GM19240 (cell line): ENCODE results near the gene FOSB.

ENCODE experiments used
- DNase-seq: peaks from one replicate; pipeline ENCODE4 v3.0.0; 2011; ENCODE audit warnings: low spot score; ENCODE audit not compliant: insufficient read length

The FOSB gene

DNA sequence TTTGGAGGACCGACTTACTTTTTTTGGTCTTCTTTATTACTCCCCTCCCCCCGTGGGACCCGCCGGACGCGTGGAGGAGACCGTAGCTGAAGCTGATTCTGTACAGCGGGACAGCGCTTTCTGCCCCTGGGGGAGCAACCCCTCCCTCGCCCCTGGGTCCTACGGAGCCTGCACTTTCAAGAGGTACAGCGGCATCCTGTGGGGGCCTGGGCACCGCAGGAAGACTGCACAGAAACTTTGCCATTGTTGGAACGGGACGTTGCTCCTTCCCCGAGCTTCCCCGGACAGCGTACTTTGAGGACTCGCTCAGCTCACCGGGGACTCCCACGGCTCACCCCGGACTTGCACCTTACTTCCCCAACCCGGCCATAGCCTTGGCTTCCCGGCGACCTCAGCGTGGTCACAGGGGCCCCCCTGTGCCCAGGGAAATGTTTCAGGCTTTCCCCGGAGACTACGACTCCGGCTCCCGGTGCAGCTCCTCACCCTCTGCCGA is 409 bp downstream of the FOSB start:
- no peak for DNase-seq

DNA sequence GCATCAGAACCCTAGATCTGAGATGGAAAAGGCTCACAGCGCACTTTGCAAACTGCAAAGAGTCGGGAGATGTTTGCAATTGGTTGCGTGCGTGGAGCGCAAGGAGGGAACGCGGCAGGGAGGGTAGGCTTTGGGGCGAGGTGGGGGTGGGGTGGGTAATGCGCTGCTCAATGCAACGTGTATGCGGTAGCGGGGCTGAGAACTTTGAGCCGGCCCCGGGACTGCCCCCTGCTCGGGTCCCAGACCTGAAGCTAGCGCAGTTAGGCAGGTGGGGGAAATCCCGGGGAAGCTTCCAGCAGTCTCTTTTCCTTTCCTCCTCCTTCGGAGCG is 971 bp downstream of the FOSB start:
- no peak for DNase-seq

DNA sequence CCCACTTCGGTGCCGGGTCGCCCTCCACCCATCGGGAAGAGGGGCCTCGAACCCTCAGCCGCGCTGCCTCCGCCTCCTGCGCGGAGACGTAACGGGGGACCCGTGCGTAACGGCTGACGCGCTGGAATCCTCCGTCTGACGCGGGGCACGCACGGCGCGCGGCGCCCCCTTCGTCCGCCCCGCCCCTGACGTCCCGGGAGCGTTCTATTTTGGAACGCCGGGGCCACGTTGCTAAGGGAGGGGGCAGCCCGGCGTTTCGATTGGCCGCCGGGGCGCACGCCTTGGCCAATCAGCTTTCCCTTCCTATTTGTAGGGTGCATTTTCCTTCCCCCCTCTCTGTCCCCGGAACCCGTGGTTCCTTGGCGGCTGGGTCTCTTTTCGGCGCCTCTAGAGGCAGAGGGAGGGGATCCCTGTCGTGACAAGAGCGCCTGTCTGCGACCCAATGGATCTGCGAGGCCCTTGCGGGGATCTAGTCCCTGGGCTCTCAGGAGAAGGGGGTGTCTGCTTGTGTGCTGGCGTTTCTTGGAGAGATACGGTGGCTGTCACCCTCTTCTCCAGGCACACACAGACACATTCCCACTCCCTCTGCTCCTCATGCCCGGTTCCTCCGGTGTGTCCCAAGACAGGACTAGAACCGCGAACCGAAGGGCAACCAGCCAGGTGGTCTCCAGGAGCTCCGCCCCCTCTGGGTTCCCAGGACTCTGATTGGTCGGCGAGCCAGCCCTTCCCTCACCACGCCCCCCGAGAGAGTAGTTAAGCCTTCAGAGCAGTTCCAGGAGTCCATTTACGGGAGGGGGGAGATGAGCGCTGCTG is 1.5 kb downstream of the FOSB start:
- peak; percentile 79 for DNase-seq

DNA sequence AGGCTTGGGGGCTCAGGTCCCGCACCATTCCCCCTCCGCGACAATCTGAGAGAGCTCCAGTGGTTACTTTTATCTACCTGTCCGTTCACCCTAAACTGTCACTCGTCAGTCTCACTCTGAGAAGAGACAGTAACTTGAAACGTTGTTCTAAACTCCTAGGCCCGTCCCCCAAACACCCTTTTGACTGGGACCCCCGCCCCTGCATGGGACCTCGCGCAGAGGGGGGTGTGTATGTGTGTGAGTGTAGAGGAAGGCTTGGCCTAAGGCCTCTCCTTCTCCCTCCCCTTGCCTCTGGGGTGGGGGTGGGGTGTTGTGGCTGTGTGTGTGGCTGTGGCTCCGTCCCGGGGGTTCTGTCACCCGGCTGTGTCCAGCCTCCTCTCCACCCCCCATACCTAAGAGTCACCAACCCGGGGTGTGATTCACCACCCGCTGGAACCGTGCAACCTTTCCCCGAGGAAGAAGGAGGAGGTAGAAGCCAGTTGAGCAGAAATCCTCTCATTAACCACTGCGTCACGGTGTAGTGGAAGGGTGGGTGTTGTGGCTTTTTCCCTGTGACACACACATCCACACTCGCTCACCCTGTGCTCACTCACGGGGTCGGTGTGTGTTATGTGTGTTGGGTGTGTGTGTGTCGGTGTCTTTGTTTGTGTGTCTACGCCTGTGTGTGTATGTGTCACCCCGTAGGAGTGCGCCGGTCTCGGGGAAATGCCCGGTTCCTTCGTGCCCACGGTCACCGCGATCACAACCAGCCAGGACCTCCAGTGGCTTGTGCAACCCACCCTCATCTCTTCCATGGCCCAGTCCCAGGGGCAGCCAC is 2.4 kb downstream of the FOSB start:
- DNase-seq: no peak

DNA sequence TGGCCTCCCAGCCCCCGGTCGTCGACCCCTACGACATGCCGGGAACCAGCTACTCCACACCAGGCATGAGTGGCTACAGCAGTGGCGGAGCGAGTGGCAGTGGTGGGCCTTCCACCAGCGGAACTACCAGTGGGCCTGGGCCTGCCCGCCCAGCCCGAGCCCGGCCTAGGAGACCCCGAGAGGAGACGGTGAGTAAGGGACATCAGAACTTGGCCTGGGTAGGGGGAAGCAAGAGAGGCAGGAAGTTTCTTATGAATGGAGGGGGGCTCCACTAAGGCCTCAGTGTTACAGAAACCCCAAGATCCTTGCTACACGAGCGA is 2.9 kb downstream of the FOSB start:
- no peak for DNase-seq

DNA sequence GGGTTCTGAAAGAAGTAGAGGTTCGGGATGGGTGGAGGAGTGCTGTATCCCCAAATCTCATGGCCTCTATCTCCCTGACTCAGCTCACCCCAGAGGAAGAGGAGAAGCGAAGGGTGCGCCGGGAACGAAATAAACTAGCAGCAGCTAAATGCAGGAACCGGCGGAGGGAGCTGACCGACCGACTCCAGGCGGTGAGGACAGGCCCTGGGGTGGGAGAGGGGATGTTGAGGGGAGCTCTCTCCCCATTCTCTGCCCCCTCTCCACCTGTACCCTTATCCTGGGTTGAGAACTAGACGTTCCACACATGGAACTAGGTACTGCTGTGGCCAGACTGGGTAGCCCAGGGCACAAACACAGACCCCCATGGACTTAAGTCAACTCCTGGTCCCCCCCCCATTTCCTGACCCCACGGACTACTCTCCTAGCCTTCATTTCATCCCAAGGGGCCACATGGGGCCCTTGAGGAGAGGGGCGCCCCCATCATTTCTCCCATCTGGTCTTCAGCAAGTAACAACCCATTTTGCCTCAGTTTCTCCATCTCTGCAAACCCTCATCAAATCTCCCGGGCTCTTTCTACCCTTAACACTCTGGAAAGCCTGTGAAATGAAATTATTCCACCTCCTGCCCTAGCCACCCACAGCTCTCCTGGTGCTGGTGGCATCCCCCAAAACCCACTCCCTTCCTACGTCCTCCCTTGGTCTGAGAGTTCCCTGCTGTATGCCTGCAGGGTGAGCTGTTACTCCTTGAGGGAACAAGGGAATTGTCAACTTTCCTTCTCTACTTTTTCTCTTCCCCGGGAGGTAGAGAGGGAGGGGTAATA is 3.5 kb downstream of the FOSB start:
- no peak for DNase-seq

DNA sequence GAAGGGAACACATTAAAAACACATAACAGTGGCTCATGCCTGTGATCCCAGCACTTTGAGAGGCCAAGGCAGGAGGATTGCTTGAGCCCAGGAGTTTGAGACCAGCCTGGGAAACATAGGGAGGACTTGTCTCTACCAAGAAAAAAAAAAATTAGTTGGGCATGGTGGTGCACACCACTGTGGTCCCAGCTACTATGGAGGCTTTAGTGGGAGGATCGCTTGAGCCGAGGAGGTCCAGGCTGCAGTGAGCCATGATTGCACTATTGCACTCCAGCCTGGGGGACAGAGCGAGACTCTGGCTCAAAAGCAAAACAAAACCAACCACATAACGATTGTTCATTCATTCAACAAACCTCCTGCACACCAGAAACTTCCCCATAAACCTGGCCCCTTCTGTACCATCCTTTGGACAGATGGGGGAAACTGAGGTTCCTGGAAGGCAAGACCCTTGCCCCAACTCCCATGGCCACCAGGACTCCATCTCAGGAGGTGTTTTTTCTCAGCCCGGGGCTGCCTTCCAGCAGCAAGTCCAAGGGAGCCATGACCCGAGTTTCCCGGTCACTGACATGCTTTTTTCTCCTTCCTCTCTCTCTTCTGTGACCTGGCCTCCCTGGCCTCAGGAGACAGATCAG is 4.3 kb downstream of the FOSB start:
- DNase-seq: no peak

DNA sequence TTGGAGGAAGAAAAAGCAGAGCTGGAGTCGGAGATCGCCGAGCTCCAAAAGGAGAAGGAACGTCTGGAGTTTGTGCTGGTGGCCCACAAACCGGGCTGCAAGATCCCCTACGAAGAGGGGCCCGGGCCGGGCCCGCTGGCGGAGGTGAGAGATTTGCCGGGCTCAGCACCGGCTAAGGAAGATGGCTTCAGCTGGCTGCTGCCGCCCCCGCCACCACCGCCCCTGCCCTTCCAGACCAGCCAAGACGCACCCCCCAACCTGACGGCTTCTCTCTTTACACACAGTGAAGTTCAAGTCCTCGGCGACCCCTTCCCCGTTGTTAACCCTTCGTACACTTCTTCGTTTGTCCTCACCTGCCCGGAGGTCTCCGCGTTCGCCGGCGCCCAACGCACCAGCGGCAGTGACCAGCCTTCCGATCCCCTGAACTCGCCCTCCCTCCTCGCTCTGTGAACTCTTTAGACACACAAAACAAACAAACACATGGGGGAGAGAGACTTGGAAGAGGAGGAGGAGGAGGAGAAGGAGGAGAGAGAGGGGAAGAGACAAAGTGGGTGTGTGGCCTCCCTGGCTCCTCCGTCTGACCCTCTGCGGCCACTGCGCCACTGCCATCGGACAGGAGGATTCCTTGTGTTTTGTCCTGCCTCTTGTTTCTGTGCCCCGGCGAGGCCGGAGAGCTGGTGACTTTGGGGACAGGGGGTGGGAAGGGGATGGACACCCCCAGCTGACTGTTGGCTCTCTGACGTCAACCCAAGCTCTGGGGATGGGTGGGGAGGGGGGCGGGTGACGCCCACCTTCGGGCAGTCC is 5.0 kb downstream of the FOSB start:
- DNase-seq: no peak

DNA sequence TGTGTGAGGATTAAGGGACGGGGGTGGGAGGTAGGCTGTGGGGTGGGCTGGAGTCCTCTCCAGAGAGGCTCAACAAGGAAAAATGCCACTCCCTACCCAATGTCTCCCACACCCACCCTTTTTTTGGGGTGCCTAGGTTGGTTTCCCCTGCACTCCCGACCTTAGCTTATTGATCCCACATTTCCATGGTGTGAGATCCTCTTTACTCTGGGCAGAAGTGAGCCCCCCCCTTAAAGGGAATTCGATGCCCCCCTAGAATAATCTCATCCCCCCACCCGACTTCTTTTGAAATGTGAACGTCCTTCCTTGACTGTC is 5.5 kb downstream of the FOSB start:
- DNase-seq: no peak

DNA sequence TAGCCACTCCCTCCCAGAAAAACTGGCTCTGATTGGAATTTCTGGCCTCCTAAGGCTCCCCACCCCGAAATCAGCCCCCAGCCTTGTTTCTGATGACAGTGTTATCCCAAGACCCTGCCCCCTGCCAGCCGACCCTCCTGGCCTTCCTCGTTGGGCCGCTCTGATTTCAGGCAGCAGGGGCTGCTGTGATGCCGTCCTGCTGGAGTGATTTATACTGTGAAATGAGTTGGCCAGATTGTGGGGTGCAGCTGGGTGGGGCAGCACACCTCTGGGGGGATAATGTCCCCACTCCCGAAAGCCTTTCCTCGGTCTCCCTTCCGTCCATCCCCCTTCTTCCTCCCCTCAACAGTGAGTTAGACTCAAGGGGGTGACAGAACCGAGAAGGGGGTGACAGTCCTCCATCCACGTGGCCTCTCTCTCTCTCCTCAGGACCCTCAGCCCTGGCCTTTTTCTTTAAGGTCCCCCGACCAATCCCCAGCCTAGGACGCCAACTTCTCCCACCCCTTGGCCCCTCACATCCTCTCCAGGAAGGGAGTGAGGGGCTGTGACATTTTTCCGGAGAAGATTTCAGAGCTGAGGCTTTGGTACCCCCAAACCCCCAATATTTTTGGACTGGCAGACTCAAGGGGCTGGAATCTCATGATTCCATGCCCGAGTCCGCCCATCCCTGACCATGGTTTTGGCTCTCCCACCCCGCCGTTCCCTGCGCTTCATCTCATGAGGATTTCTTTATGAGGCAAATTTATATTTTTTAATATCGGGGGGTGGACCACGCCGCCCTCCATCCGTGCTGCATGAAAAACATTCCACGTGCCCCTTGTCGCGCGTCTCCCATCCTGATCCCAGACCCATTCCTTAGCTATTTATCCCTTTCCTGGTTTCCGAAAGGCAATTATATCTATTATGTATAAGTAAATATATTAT is 6.1 kb downstream of the FOSB start:
- no peak for DNase-seq

DNA sequence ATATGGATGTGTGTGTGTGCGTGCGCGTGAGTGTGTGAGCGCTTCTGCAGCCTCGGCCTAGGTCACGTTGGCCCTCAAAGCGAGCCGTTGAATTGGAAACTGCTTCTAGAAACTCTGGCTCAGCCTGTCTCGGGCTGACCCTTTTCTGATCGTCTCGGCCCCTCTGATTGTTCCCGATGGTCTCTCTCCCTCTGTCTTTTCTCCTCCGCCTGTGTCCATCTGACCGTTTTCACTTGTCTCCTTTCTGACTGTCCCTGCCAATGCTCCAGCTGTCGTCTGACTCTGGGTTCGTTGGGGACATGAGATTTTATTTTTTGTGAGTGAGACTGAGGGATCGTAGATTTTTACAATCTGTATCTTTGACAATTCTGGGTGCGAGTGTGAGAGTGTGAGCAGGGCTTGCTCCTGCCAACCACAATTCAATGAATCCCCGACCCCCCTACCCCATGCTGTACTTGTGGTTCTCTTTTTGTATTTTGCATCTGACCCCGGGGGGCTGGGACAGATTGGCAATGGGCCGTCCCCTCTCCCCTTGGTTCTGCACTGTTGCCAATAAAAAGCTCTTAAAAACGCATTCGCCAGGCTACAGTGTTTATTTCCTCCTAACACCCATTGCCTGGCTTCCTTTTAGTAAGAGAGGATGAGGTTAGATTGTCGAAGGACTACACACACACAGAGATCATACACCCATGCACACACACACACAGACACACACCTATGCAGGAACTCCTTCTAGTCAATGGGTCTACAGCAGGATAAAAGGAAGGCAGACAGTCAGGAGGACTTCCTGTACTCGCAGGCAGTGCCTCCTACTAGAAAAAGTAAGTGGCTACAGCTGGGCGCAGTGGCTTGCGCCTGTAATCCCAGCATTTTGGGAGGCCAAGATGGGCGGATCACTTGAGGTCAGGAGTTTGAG is 7.1 kb downstream of the FOSB start:
- DNase-seq: no peak

DNA sequence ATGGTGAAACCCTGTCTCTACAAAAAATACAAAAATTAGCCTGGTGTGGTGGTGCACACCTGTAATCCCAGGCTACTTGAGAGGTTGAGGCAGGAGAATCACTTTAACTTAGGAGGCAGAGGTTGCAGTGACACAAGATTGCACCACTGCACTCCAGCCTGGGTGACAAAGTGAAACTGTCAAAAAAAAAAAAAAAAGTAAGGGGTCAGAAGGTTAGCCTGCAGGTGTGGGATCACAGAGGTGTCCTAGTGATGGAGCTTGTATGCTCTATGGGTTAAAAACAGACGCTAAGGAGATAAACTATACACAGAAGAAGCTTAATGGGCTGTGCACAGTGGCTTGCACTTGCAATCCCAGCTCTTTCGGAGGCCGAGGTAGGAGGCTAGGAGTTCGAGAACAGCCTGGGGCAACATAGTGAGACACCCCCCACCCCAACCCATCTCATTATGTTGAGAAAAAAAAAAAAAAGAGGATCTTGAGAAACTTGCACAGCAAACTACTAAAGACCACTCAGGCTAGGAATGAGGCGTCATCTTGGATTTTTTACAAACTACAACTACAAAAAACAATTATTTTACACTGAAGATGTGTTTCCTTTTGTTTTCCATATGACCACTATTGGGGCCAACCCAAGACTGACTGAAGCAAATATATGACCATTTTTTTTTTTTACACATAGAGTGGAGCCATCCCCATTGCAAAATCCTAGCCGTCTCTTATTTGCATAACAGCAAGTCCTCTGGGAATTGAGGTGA is 7.9 kb downstream of the FOSB start:
- no peak for DNase-seq

DNA sequence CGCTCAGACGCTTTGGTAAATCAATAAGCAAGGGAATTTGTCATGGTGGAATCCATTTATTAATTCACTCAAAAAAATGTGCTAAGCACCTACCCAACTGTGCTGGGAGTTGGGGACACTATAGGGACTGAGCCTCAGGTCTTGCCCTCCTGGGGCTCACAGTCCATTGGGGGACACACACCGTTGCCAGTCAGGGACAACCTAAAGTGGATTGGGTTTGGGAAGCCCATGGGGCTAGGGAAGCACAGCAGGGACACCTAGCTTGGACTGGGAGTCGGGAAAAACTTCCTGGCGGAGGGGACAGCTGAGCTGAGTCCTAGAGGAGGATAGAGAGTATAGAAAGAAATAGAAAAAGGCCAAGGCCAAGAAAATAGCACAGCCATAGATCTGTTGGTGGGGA is 8.5 kb downstream of the FOSB start:
- no peak for DNase-seq

DNA sequence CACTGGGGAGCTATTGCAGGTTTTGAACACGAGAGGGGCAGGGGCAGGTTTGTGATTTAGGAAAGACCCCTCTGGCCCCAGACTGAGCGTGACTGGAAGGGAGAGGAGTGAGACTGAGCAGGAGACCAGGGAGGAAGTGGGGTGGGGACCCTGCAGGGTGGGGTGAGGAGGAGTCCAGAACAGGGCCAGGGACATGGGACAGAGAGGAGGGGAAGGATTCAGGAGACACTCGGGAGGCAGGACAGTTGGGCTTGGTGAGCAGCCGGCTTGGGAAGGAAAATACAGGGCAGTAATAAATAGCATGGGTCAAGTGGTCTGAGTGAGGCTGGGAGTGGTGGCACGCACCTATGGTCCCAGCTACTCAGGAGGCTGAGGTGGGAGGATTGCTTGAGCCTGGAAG is 9.4 kb downstream of the FOSB start:
- no peak for DNase-seq

DNA sequence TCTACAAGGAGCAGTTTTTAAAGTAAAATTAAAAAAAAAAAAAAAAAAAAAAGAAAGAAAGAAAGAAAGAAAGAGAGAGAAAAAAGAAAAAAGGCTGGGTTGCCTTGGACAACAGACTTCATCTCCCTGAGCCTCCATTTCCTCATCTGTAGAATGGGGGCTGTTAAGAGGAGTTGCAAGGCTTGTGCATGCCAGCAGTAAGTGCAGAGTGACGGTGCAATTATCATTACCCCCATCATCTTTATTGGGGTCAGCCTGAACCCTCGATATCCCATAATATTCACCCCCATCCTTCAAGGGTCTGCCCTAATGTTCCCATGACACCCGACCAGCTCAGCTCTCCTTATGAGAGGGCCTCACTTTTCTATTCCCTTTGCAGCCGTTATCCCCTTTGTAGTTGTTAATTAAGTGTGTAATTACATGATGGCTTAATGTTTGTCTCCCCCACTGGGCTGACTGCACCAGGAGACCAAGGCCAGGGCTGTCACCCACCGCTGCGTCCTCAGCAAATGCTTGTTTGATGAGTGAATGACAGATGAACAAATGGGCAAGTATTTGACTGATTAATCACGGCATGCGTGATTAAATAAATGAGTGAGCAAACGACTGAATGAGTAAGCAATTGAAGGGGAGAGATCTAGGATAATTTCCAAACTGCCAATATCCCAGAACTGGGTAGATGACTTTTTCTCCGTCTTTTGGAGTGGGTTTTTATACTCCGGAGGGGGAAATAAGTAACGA is 10.1 kb downstream of the FOSB start:
- DNase-seq: no peak

DNA sequence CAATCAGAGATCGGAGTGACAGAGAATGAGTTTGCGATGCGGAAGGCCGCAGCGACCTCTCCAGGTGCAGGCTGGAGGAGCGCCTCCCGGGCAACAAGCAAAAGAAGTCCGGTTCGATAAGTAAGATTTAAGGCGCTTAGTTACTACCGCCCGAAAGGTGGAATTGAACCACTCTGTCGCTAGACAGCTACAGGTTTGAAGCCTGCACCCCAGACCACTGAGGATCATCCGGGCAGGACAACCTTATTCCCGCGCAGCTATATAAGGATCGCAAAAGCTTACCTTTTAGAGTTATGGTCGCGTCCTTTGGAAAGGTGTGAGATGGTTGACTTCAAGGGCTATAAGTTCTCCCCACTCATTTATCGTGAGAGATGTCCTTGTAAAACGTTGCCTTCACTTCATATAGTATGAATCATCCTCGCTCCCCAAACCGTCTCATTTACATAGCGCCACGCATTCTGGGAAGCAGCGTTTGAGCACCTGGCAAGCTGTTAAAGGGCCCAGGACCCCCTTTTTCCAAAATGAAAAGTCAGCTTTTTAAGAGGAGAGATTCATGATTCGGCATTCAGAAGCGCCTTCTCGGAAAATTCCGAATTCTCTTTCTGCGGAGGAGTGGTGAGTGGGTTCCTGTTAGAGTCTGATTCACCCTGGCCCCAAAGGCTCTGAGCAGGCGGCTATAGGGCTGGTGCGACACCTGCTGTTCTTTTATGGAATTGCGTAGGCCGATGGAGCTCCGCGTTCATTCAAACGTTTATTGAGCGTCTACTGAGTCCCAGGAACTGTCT is 10.8 kb downstream of the FOSB start:
- DNase-seq: peak; percentile 65

DNA sequence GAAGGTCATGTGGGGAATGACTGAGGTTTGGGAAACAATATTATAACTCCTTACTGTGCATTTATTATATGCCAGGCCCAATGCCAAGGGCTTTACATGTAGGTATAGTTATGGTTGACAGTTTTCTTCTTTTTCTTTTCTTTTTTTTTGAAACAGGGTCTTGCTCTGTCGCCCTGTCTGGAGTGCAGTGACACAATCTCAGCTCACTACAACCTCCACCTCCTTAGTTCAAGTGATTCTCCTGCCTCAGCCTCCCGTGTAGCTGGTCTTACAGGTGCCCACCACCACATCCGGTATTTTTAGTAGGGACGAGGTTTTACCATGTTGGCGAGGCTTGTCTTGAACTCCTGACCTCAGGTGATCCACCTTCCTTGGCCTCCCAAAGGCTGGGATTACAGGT is 15.2 kb downstream of the FOSB start:
- no peak for DNase-seq
